SU-DHL-6 (cell line): Measurements from ENCODE around the gene ASB15.

Source experiments
- H2AFZ ChIP-seq: fragments of 200-600 bp; sonication (generic); 2 replicates; pipeline ENCODE4 v1.6.1; 2014; ENCODE audit warnings: low read depth, mild to moderate bottlenecking, moderate library complexity, mixed read lengths, antibody characterized with exemption, low read length; ENCODE audit not compliant: severe bottlenecking
- H3F3A ChIP-seq: fragments of 200-600 bp; shearing (Covaris generic); 2 replicates; pipeline ENCODE4 v1.6.0; 2016; ENCODE audit warnings: antibody characterized with exemption, mild to moderate bottlenecking; ENCODE audit not compliant: insufficient read depth
- H3K27ac ChIP-seq: fragments of 200-600 bp; sonication (generic); 2 replicates; pipeline ENCODE4 v1.5.1; 2016; ENCODE audit warnings: low read depth, mild to moderate bottlenecking, low read length, moderate library complexity, mixed read lengths
- H3K27me3 ChIP-seq: fragments of 200-600 bp; sonication (generic), shearing (Covaris generic); 2 replicates; pipeline ENCODE4 v1.6.0; 2014; ENCODE audit warnings: mild to moderate bottlenecking, low read length
- H3K36me3 ChIP-seq: fragments of 200-600 bp; sonication (generic); 2 replicates; pipeline ENCODE4 v1.6.1; 2014; ENCODE audit warnings: mild to moderate bottlenecking, low read length, mixed read lengths
- H3K4me2 ChIP-seq: fragments of 300-600, 200-600 bp; shearing (Covaris generic), sonication (generic); 2 replicates; pipeline ENCODE4 v1.6.0; 2014; ENCODE audit warnings: low read length, low read depth, mild to moderate bottlenecking; ENCODE audit not compliant: poor library complexity, severe bottlenecking
- H3K4me3 ChIP-seq: fragments of 200-600 bp; sonication (generic); 2 replicates; pipeline ENCODE4 v1.5.1; 2014; ENCODE audit warnings: antibody characterized with exemption, low read length, mild to moderate bottlenecking, mixed read lengths; ENCODE audit not compliant: insufficient read depth, poor library complexity, severe bottlenecking
- H3K79me2 ChIP-seq: fragments of 200-600 bp; sonication (generic); 2 replicates; pipeline ENCODE4 v1.6.1; 2014; ENCODE audit warnings: mild to moderate bottlenecking, low read length, moderate library complexity; ENCODE audit not compliant: insufficient read depth
- H3K9ac ChIP-seq: fragments of 200-600 bp; sonication (generic); 2 replicates; pipeline ENCODE4 v1.7.0; 2014; ENCODE audit warnings: mild to moderate bottlenecking, low read length
- H3K9me2 ChIP-seq: fragments of 200-600 bp; sonication (generic); replicated peaks from 2 replicates; pipeline ENCODE4 v1.6.1; 2014; ENCODE audit warnings: low read length; ENCODE audit not compliant: insufficient read depth
- H3K9me3 ChIP-seq: fragments of 200-600 bp; sonication (generic); 2 replicates; pipeline ENCODE4 v1.6.1; 2014; ENCODE audit warnings: low read length, mixed read lengths; ENCODE audit not compliant: insufficient read depth
- H4K20me1 ChIP-seq: fragments of 200-600 bp; sonication (generic); 2 replicates; pipeline ENCODE4 v1.6.1; 2014; ENCODE audit warnings: low read depth, mild to moderate bottlenecking, antibody characterized with exemption, low read length, moderate library complexity, mixed read lengths
- CTCF ChIP-seq: fragments of 200-600 bp; sonication (generic); IDR thresholded peaks from one replicate; pipeline ENCODE4 v1.5.1; 2017; ENCODE audit warnings: antibody characterized with exemption, mild to moderate bottlenecking, low read length, moderate library complexity; ENCODE audit not compliant: insufficient read depth, poor library complexity, severe bottlenecking
- EZH2phosphoT487 ChIP-seq: fragments of 200-600 bp; sonication (generic), shearing (Covaris generic); conservative IDR thresholded peaks from 2 replicates; pipeline ENCODE4 v1.6.1; 2018; ENCODE audit warnings: mild to moderate bottlenecking, antibody characterized with exemption, low read length, moderate library complexity, mixed read lengths

ASB15 gene

GRCh38 chr7:123662293-123662692 lies 60.7 kb downstream of the ASB15 start:
- no peak overlapping the region for H3K27ac ChIP-seq
- H4K20me1 ChIP-seq = no peaks in the 10 kb centered on the region
- no peaks in the 10 kb centered on the region for H3K36me3 ChIP-seq
- H3K4me2 ChIP-seq = no peak overlapping the region
- H3K27me3 ChIP-seq = no peaks in the 10 kb centered on the region
- no peaks in the 10 kb centered on the region for H3K9me3 ChIP-seq
- H3K9ac ChIP-seq = no peak overlapping the region
- H3K79me2 ChIP-seq = no peaks in the 10 kb centered on the region
- no peaks in the 10 kb centered on the region for H3F3A ChIP-seq
- H2AFZ ChIP-seq = no peak overlapping the region
- H3K9me2 ChIP-seq = no peaks in the 10 kb centered on the region
- no peak overlapping the region for H3K4me3 ChIP-seq
- TF ChIP-seq CTCF (no peak), EZH2phosphoT487 (no peak)

- H3F3A ChIP-seq = no peaks in the 10 kb centered on the region
These were observed 61.1 kb downstream of the ASB15 start for GRCh38 chr7:123662755-123663154.

GRCh38 chr7:123663200-123663599 lies 61.6 kb downstream of the ASB15 start:
- Histone ChIP-seq H3K9ac (no peak overlapping the region), H2AFZ (no peak overlapping the region), H3K9me2 (no peaks in the 10 kb centered on the region), H3K27ac (no peak overlapping the region), H3K27me3 (no peaks in the 10 kb centered on the region), H3K36me3 (no peaks in the 10 kb centered on the region), H4K20me1 (no peaks in the 10 kb centered on the region), H3F3A (no peaks in the 10 kb centered on the region), H3K4me2 (no peak overlapping the region), H3K9me3 (no peaks in the 10 kb centered on the region), H3K4me3 (no peak overlapping the region), H3K79me2 (no peaks in the 10 kb centered on the region)
- TF ChIP-seq CTCF = no peak
- TF ChIP-seq EZH2phosphoT487 = no peak

More at GRCh38 chr7:123662755-123663154, 61.1 kb downstream of the ASB15 start:
- no peak overlapping the region for H3K4me3 ChIP-seq
- H4K20me1 ChIP-seq = no peaks in the 10 kb centered on the region
- H2AFZ ChIP-seq = no peak overlapping the region
- no peak for TF ChIP-seq CTCF
- no peak for TF ChIP-seq EZH2phosphoT487
- no peaks in the 10 kb centered on the region for H3K27me3 ChIP-seq
- H3K36me3 ChIP-seq = no peaks in the 10 kb centered on the region
- no peak overlapping the region for H3K9ac ChIP-seq
- H3K9me3 ChIP-seq = no peaks in the 10 kb centered on the region
- no peaks in the 10 kb centered on the region for H3K79me2 ChIP-seq
- H3K27ac ChIP-seq = no peak overlapping the region
- H3K9me2 ChIP-seq = no peaks in the 10 kb centered on the region
- H3K4me2 ChIP-seq = no peak overlapping the region

GRCh38 chr7:123665157-123665556 lies 63.5 kb downstream of the ASB15 start:
- no peak overlapping the region for H3K27ac ChIP-seq
- no peaks in the 10 kb centered on the region for H3K27me3 ChIP-seq
- H3K9me2 ChIP-seq = no peaks in the 10 kb centered on the region
- H2AFZ ChIP-seq = no peak overlapping the region
- H3K4me2 ChIP-seq = no peak overlapping the region
- no peaks in the 10 kb centered on the region for H3K36me3 ChIP-seq
- no peak overlapping the region for H3K9ac ChIP-seq
- H3K79me2 ChIP-seq = no peaks in the 10 kb centered on the region
- H3F3A ChIP-seq = no peaks in the 10 kb centered on the region
- no peaks in the 10 kb centered on the region for H3K9me3 ChIP-seq
- H3K4me3 ChIP-seq = no peak overlapping the region
- no peaks in the 10 kb centered on the region for H4K20me1 ChIP-seq
- TF ChIP-seq EZH2phosphoT487 = no peak
- TF ChIP-seq CTCF = no peak
